IPS DF 4.7 (cell line): ENCODE measurements around the gene C6orf163.

Source experiments
- DNase-seq: peaks from one replicate; pipeline ENCODE4 v3.0.0-alpha.2; 2013; ENCODE audit warnings: low spot score; ENCODE audit errors: extremely low read depth

The C6orf163 gene

GRCh38 chr6:87356181-87356580 lies 11.6 kb downstream of the C6orf163 start:
- no peak for DNase-seq

DNA sequence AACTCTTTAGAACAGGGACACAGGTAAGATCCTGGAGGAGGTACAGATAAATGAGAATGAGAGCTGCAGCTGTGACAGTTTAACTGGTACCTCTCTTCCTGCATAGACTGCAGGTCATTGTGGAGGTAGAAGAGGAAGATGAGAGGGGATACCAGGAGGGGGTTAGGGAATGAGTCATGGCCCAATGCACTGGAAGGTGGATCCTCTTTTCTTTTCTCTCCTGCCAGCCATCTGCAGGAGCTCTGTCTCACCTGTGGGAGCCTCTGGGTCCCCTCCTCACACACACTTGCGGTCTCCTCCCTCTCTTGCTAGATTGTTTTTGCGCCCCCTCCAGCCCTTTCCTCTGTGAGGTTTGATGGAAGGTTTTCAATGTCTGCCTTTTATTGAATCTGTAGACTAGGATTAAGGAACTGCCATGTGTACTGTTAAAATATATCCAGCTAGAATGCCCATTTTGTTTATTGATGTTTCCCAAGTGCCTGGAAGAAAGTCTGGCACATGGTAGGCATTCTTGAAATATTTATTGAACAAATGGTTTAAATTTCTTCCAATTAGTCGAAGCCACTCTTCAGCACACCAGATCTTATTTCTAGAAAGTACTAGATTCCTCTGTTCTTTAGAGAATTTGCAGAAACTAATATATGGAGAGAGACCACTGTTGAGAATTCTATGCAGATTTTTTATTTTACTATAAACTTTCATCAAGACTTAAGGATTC lies 13.0 kb downstream of the C6orf163 start:
- no peak for DNase-seq

DNA sequence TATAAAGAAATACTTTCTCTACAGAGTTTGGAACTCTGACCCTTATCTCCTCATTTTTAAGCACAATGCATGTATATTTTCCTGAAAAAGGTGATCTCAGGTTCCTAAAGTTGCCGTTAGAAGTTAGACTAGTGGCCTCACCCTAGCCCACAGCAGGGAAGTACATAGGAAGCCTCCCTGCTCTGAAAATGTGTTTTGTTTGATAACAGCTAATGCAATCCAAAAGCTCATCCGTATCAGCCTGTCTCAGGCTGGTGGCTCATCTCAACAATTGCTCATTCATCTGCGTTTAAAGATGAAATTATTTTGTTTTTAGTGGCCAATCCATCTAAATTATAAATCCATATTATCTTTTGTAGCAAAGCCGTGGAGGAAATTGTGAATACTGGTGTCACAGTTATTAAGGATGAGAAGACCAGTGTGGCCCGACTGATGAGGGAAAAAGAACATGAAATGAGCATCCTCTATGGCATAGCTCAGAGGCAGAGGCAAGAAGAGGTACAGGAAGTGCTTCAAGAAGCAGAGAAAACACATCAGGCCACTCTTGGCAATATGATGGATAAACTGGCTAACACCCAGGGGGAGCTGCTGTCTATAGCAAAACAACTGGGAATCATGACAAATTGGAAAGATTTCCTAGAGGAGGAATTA lies 20.1 kb downstream of the C6orf163 start:
- DNase-seq, result no peak

- no peak for DNase-seq
These were observed 21.6 kb downstream of the C6orf163 start for GRCh38 chr6:87366072-87366827.

DNA sequence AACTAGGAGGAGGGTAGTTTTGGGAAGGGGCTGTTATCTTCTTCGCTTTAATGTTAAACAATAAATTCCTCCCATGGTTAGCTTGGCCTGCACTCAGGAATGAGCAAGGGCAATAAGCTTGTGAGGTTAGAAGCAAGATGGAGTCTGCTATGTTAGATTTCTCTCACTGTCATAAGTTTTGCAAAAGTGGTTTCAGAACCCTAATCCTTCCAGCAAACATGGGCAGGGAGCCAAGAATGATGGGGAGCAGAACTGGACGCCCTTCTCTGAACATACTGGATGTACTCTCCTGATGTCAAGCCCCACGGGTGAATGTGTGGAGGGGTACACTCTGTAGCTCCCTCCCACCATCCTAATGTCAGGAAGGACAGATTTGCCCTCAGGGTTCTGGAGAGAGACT lies 22.3 kb downstream of the C6orf163 start:
- DNase-seq, result no peak

GRCh38 chr6:87373377-87373776 lies 28.8 kb downstream of the C6orf163 start:
- DNase-seq, result no peak

- no peak for DNase-seq
These were observed 30.7 kb downstream of the C6orf163 start for GRCh38 chr6:87375315-87375714.

DNA sequence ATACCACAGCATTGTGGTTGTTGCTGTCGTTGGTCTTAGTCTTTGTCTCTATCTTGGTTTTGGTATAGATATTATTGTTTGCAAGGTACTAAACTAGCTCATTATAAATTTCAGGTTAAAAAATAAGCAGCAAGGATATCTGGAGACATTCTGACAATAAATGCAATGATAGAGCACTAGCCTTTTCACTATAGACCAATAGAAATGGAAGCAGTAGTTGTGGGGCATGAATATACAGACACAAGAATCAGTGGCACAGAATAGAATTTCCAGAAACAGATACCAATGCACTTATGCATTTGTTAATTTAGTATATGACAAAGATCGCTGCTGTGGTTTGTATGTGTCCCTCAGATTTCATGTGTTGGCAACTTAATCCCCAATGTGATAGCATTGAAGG lies 32.0 kb downstream of the C6orf163 start:
- DNase-seq, result no peak

DNA sequence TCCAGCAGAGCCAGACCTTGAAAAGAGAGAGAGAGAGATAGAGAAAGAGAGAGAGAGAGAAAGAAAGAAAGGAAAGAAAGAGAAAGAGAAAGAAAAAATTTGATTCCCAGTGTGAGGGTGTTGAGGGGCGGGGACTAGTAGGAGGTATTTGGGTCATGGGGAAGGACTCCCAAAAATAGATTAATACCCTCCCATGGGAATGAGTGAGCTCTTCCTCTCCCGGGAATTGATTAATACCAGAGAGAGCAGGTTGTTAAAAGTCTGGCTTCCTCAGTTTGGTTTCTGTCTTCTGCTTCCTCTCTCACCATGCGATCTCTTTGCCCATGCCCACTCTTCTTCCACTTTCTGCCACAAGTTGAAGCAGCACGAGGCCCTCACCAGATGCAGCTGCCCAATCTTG lies 34.3 kb downstream of the C6orf163 start:
- DNase-seq, result no peak

DNA sequence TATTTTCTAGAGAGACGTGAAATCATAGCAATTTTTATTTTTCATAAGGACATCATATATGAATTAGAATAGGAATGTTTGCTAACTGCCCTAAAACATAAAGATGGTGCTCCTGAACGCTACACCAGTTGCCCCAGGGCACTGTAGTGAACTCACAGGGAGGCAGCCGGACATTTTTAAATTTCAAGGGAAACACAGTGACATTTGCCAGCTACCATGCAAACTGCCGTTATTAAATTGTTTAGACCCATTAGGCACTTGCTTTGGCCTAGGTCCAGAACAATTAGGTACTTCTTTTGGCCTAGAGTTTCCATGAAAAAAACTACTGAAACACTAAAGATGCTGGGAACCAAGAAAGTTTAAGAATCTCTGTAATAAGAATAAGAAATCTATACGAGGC lies 38.2 kb downstream of the C6orf163 start:
- no peak for DNase-seq

DNA sequence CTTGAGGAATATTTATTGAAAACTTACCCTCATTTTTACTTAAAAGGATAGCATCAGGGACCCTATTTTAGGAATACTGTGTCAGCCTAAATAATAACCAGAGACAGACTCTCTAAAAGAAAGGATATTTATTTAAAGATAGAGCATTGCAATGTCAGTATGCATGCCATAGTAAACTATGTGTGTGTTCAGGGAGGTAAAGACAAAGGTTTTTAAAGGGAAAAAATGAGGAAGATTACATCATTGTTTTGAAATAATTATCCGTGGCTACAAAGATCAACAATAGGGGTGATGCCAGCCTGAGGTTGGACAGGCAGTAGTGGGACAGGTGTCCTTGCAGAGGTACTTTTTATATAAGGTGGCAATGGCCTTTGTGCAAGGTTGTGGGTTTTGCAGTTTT lies 39.4 kb downstream of the C6orf163 start:
- DNase-seq, result no peak

- DNase-seq, result no peak
These were observed 39.8 kb downstream of the C6orf163 start for GRCh38 chr6:87384449-87384848.

DNA sequence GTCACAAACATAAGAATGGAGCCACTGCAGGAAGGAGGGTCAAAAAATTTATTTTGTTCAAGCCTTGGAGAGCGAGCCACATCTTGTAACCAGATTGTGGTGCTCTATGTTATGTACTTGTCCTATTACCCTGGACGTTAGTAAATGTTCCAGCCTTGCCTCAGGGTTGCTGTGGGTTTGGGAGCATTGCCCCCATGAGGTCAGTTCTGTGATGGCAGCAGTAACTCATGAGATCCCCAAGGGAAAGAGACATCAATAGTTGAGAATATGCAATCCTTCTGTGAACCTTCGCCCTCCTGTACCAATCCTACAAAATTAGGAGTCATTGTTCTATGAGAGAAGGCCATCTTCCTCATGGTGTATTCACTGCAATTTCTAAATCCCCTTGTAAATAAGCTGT lies 46.7 kb downstream of the C6orf163 start:
- no peak for DNase-seq

- DNase-seq, result no peak
These were observed 48.5 kb downstream of the C6orf163 start for GRCh38 chr6:87393026-87393622.

DNA sequence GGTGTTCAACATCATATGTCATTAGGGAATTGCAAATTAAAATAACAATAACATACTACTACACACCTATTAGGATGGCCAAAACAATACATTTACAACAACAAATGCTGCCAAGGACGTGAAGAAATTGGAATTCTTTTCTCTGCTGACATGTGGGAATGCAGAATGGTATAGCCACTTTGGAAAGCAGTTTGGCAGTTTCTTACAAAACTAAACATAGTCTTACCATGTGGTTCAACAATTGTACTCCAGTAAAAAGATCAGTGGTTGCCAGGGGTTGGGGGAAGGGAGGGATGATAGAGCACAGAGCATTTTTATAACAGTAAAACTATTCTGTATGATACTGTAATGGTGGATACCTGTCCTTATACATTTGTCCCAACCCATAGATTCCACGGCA lies 50.8 kb downstream of the C6orf163 start:
- DNase-seq, result no peak

DNA sequence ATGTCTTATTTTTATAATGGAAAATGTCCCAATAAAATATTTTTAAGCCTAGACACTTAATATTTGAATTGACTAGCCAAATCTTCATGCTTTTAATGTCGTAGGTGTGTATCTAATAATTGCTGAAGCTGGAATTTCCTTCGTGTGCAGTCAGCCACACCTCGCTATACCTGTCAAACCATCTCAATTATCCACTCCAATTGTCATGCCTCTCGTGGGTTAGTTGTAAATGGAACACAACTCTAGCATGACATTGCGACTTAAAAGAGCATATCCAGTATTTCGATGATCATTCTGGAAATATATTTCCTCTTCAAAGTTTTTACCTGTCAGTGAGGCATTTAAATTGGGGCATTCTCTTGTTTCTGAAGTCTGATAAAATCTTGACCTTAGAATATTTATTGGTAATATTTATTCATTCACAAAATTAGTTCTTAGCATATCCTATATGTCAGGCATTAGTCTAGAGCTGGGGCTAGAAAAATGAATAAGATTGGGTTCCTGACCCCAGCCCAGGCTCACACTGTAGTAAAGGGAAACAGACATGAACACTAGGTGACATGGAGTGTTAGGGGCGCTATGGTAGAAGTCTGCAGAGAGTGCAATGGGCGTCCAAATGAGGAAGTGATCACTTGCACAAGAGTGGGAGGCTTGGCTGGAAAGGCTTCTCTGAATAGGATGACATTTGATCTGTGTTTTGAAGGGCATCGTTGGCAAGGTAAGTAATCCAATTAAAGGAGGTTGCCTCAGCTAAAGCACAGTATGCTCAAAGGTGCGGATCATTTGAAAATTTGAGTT lies 52.2 kb downstream of the C6orf163 start:
- no peak for DNase-seq

DNA sequence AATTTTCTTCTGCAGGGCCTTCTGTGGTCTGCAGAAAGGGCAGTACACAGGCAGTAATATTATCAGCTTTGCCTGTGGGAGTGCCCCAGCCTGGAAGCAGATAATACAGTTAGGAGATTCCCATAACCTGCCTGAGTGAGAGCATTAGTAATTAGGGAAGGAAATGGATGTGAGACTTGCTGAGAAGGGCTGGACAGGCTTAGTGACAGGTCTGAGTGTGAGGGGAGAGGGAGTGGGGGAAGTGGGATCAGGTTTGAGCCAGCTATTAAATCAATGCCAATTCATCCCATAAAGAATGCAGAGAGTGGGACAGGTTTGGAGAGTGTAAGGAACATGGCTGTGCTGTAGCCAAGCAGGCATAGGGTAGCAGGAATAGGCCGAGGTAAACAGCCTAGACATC lies 53.0 kb downstream of the C6orf163 start:
- no peak for DNase-seq

DNA sequence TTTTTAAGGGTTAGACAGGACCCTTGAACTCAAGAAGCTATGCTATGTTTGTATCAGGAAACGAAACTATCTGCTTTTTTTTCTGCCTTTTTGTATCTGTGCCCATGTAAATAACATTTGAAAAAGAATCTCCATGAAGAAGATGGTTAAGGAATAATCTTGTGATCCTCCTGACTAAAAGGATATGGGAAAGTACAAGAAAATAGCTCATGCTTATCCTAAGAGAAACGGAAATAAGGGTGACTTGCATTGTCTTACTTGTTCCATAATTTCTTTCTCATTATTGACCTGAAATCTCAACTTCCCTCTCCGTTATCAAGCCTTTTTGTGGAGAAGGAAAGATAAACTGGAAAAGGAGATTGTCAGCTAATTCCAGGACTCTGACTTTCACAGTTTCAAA lies 57.2 kb downstream of the C6orf163 start:
- DNase-seq, result no peak

GRCh38 chr6:87407561-87407900 lies 62.9 kb downstream of the C6orf163 start:
- DNase-seq, result no peak

DNA sequence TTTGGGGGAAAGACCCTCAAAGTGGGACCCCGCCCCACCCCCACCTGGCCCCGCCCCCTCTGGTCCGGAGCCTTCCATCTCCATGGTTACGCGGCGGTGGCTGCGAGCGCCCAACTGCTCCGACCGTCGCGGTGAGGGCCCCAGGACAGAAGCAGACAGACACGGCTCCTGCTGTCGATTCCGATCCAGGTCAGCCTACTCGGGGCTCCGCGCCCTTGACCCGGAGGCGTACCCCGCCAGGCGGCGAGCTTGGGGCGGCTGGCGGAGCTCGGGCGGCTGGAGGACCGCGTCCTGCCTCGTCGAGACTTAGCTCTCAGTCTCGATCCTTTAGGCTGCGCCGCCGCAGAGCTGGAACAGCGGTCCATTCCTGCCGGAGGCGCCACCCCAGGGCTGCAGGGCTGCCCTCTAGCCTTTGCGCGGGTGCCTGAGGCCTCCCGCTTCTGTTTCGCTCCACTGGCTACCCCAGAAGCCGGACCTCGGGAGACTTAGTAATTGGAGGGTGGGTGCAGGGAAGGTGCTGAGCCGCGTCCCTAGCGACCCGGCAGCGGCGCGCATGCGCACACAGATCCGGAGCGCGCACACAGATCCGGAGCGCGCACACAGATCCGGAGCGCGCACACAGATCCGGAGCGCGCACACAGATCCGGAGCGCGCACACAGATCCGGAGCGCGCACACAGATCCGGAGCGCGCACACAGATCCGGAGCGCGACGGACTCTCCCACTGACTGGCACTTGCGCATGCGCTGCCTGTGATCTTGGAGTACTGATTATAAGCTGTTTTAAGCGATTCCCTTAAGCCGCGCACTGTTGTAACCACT lies 63.5 kb downstream of the C6orf163 start, which contains the start of gene CFAP206:
TSS of gene CFAP206 (plus strand) at position 72 of the 820 bp plus-strand sequence. CDS start 1,868 bp downstream, outside the sequence.
- no peak for DNase-seq
